ENCODE results near the gene SLC2A4. TPM values are rescaled to one million over a fixed set of nuclear protein-coding genes. Genes with fewer than 3 reads are reported as not detected.

The SLC2A4 gene
- total and polyA plus RNA-seq, 2 of the 4 experiments (the other 2 are of a cell fraction), result 0.07 TPM; not detected in 1

DNA sequence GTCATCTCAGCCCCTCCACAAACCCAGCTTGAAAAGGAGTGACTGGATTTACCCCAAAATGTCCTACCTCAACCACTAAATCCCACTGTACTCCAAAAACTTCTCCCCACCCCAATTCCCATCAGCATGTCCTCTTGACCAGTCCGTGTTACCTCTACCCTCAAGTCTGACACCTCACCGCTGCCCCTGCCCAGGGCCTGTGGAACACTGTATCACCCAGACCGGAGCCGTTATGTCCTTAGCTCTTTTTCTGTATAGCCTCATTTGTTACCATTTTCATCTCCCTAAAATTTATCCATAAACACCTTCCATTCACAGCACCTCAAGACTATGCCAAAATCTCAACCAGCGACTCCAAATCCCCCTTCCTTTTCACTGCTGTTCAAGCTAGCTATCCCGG, 44.7 kb upstream of the SLC2A4 start:
- no peak overlapping the region for H4K8ac ChIP-seq (ENCODE audit: low read depth in 2 of 2, low read length in 2 of 2)
- ATAC-seq (ENCODE audit: low read depth) (no peak), DNase-seq (no peak)
- H3K4me2 ChIP-seq (ENCODE audit: low read depth, low read length), result no peak overlapping the region
- H3K36me3 ChIP-seq (ENCODE audit: control insufficient read depth, insufficient read depth, low read length), result peaks cover 36% of the 10 kb centered on the region
- H3K14ac ChIP-seq (replicated peaks; ENCODE audit: low read depth, low read length), result no peak overlapping the region
- no peak overlapping the region for H2AK9ac ChIP-seq (replicated peaks; ENCODE audit: low read depth, low read length, poor library complexity)
- H2BK120ac ChIP-seq (ENCODE audit: low read depth, low read length), result no peak overlapping the region
- H2BK20ac ChIP-seq (ENCODE audit: low read depth, low read length), result no peak overlapping the region
- H3K79me1 ChIP-seq (ENCODE audit: low read depth in 1 of 2, low read length in 2 of 2), result peaks cover 24 to 75% of the 10 kb centered on the region in 2 experiments
- BruUV-seq (replicated peaks), result no TSS peak
- ChIA-PET CTCF (no interaction called here), POLR2A (ENCODE audit: unreplicated experiment) (no interaction called here)
- in situ Hi-C loops (cut with MboI; ENCODE audit: low sequenced_read_pairs), result loop anchor here (25.0 kb wide), 1 partner anchor 925 kb away; the partner anchor contains the start of genes PER1 and VAMP2
- peaks cover 44% of the 10 kb centered on the region for H4K20me1 ChIP-seq (ENCODE audit: insufficient read depth, low read length)
- WGBS, 2 experiments (ENCODE audit: extremely low coverage in 2 of 2, insufficient read length in 1 of 2), result 90% methylated on average over 6 of the region's 6 CpGs; no CpG with 5 or more reads in 1 of the 2 experiments
- no peak overlapping the region for H2BK5ac ChIP-seq (ENCODE audit: low read depth, low read length, poor library complexity, severe bottlenecking)
- H3K23ac ChIP-seq (ENCODE audit: low read depth, low read length), result peak overlapping the region; percentile 68; the same call in 1 of the 2 replicates
- dilution Hi-C loops (cut with HindIII; ENCODE audit: low sequenced_read_pairs, unreplicated experiment), result no loop called here
- peaks cover 8% of the 10 kb centered on the region for H3K9me1 ChIP-seq (ENCODE audit: insufficient read depth, low read length)
- no peak overlapping the region for H4K5ac ChIP-seq (ENCODE audit: low read depth, low read length)
- H4K91ac ChIP-seq (ENCODE audit: insufficient read depth, low read depth, low read length), result no peak overlapping the region
- H3K9me3 ChIP-seq (ENCODE audit: control insufficient read depth, insufficient read depth, low read length), result no peaks in the 10 kb centered on the region
- no peak overlapping the region for H2BK15ac ChIP-seq (ENCODE audit: low read depth, low read length)
- H3K27me3 ChIP-seq (ENCODE audit: control insufficient read depth, insufficient read depth, low read length), result no peaks in the 10 kb centered on the region
- intact Hi-C loops (cut with micrococcal nuclease), result loop anchor here (5.0 kb wide), 1 partner anchor 60 kb away; no protein-coding TSS in a partner anchor
- no peak overlapping the region for H3K4me3 ChIP-seq (ENCODE audit: insufficient read depth, low read depth, low read length)
- no peak overlapping the region for H3K27ac ChIP-seq (ENCODE audit: insufficient read depth, low read length)
- no peak overlapping the region for H3K9ac ChIP-seq (ENCODE audit: low read depth, low read length)
- 0 out of 2 replicates have a peak overlapping the region, but pooled peaks have one; percentile 74 for H3K4ac ChIP-seq (ENCODE audit: low read depth, low read length)
- no peak overlapping the region for H2AK5ac ChIP-seq (ENCODE audit: low read depth, low read length)
- no peak overlapping the region for H3K56ac ChIP-seq (ENCODE audit: extremely low read depth, insufficient read depth, low read length)
- TF ChIP-seq CHD1 (IDR thresholded peaks at IDR 0.05; ENCODE audit: low read depth, low read length) (no peak), FOS (IDR thresholded peaks at IDR 0.05; ENCODE audit: low read depth, low read length) (no peak), RAD21 (IDR thresholded peaks at IDR 0.05; ENCODE audit: low read length) (no peak), SMC3 (IDR thresholded peaks at IDR 0.05; ENCODE audit: low read depth, low read length) (no peak), CTCF (conservative IDR thresholded peaks at IDR 0.05; ENCODE audit: low read depth, low read length) (no peak), USF2 (IDR thresholded peaks at IDR 0.05; ENCODE audit: low read depth, low read length) (no peak), MXI1 (IDR thresholded peaks at IDR 0.05; ENCODE audit: borderline replicate concordance, low read depth, low read length) (no peak), RCOR1 (IDR thresholded peaks at IDR 0.05; ENCODE audit: insufficient replicate concordance, low read length) (no peak), MAZ (IDR thresholded peaks at IDR 0.05; ENCODE audit: borderline replicate concordance, low read depth, low read length) (no peak), CEBPB (IDR thresholded peaks at IDR 0.05; ENCODE audit: low read depth, low read length) (no peak), BHLHE40 (IDR thresholded peaks at IDR 0.05; ENCODE audit: low read depth, low read length) (no peak)
- TF ChIP-seq, protein P1, sequence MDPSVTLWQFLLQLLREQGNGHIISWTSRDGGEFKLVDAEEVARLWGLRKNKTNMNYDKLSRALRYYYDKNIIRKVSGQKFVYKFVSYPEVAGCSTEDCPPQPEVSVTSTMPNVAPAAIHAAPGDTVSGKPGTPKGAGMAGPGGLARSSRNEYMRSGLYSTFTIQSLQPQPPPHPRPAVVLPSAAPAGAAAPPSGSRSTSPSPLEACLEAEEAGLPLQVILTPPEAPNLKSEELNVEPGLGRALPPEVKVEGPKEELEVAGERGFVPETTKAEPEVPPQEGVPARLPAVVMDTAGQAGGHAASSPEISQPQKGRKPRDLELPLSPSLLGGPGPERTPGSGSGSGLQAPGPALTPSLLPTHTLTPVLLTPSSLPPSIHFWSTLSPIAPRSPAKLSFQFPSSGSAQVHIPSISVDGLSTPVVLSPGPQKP (IDR thresholded peaks at IDR 0.05; ENCODE audit: borderline replicate concordance, low read depth, low read length), result no peak
- no peak overlapping the region for H2AFZ ChIP-seq (replicated peaks; ENCODE audit: low read length, poor library complexity)
- no peak overlapping the region for H3K18ac ChIP-seq (ENCODE audit: low read depth, low read length)
- peaks cover 11% of the 10 kb centered on the region for H3K4me1 ChIP-seq (ENCODE audit: control insufficient read depth, insufficient read depth, low read length)

Measured in IMR-90 (cell line).